OCI-LY7 (cell line): ENCODE results near the gene ELN. TPM values are rescaled to one million over a fixed set of nuclear protein-coding genes. Genes with fewer than 3 reads are reported as not detected.

Experiments
- BruUV-seq: library from RNA; stranded (reverse); fragments of 400-500 nt; replicated peaks from 2 replicates; lab custom pipeline; 2021; lab: Mats Ljungman, UMichigan
- CTCF ChIA-PET: fragments of 300-600 bp; sonication (Branson Sonifier 250); formaldehyde crosslinking; loops from one replicate; lab custom pipeline; 2022; ENCODE audit warnings: antibody characterized with exemption; ENCODE audit not compliant: unreplicated experiment; lab: Charles Lee
- POLR2A ChIA-PET: fragments of 300-600 bp; sonication (Branson Sonifier 250); formaldehyde crosslinking; loops from one replicate; lab custom pipeline; 2022; ENCODE audit warnings: antibody characterized with exemption; lab: Charles Lee
- DNase-seq: peaks from one replicate; pipeline ENCODE4 v3.0.0-alpha.2; 2015; ENCODE audit warnings: low spot score
- H2AFZ ChIP-seq: fragments of 200-600 bp; sonication (generic), shearing (Covaris generic); 2 replicates; pipeline ENCODE4 v1.6.1; 2014; ENCODE audit warnings: mild to moderate bottlenecking, antibody characterized with exemption, low read length, moderate library complexity
- H3K27ac ChIP-seq: fragments of 200-600 bp; sonication (generic); 2 replicates; pipeline ENCODE4 v1.5.1; 2014; ENCODE audit warnings: mixed run types, low read depth, mild to moderate bottlenecking, moderate library complexity, low read length, inconsistent platforms; ENCODE audit not compliant: poor library complexity, severe bottlenecking
- H3K36me3 ChIP-seq: fragments of 200-600 bp; sonication (generic); 2 replicates; pipeline ENCODE4 v1.6.1; 2014; ENCODE audit warnings: mild to moderate bottlenecking, antibody characterized with exemption, low read length, moderate library complexity, mixed read lengths; ENCODE audit not compliant: insufficient read depth
- H3K4me1 ChIP-seq: fragments of 200-600 bp; sonication (generic); 2 replicates; pipeline ENCODE4 v1.5.1; 2014; ENCODE audit warnings: mild to moderate bottlenecking, low read length; ENCODE audit not compliant: insufficient read depth, poor library complexity, severe bottlenecking
- H3K4me2 ChIP-seq: fragments of 200-600 bp; sonication (generic); 2 replicates; pipeline ENCODE4 v1.6.1; 2014; ENCODE audit warnings: mild to moderate bottlenecking, low read length
- H3K4me3 ChIP-seq: fragments of 200-600 bp; sonication (generic); 2 replicates; pipeline ENCODE4 v1.5.1; 2014; ENCODE audit warnings: mild to moderate bottlenecking, low read depth, low read length; ENCODE audit not compliant: poor library complexity, severe bottlenecking
- H3K79me2 ChIP-seq: fragments of 200-600 bp; sonication (generic); 2 replicates; pipeline ENCODE4 v1.6.1; 2016; ENCODE audit warnings: low read depth, mild to moderate bottlenecking, low read length, moderate library complexity, mixed read lengths; ENCODE audit not compliant: insufficient read depth
- H3K9me2 ChIP-seq: fragments of 200-600 bp; sonication (generic); 2 replicates; pipeline ENCODE4 v1.6.1; 2016; ENCODE audit warnings: mild to moderate bottlenecking, low read length, mixed read lengths; ENCODE audit not compliant: insufficient read depth
- H3K9me3 ChIP-seq: fragments of 200-600 bp; sonication (generic); 2 replicates; pipeline ENCODE4 v1.6.1; 2014; ENCODE audit warnings: mild to moderate bottlenecking, mixed run types, low read length, mixed read lengths
- H4K20me1 ChIP-seq: fragments of 200-600 bp; sonication (generic); 2 replicates; pipeline ENCODE4 v1.6.1; 2014; ENCODE audit warnings: mild to moderate bottlenecking, antibody characterized with exemption, low read length, moderate library complexity, mixed read lengths; ENCODE audit not compliant: insufficient read depth
- CTCF ChIP-seq: fragments of 200-600 bp; sonication (generic); conservative IDR thresholded peaks from 2 replicates; pipeline ENCODE4 v1.5.1; 2014; ENCODE audit warnings: mild to moderate bottlenecking, antibody characterized with exemption, low read length, moderate library complexity, mixed read lengths
- EZH2phosphoT487 ChIP-seq: fragments of 200-600 bp; sonication (generic); IDR thresholded peaks from 2 replicates; pipeline ENCODE4 v1.6.1; 2018; ENCODE audit warnings: low read depth, borderline replicate concordance, mild to moderate bottlenecking, mixed run types, antibody characterized with exemption, low read length, moderate library complexity, mixed read lengths
- intact Hi-C: fragments of 100-400 bp; cut with micrococcal nuclease; formaldehyde crosslinking; loops from one replicate; pipeline ENCODE4 v1.10.0; 2022; ENCODE audit not compliant: unreplicated experiment
- total RNA-seq, 2 experiments: library from RNA; depleted of rRNA in 1 of 2; stranded (reverse); fragments of >200 nt in 1 of 2; shearing (Covaris generic) in 1 of 2; gene quantifications; 2 replicates each; pipeline ENCODE4 v1.2.3, GENCODE V29; 2014 to 2022

The ELN gene
- total RNA-seq, 2 experiments from 2014 or later, result not detected

- Histone ChIP-seq H2AFZ (no peak overlapping the region), H3K79me2 (no peaks in the 10 kb centered on the region), H3K36me3 (no peaks in the 10 kb centered on the region), H4K20me1 (no peaks in the 10 kb centered on the region), H3K9me2 (no peaks in the 10 kb centered on the region), H3K4me1 (no peaks in the 10 kb centered on the region), H3K4me3 (no peak overlapping the region), H3K4me2 (no peak overlapping the region), H3K9me3 (0 out of 2 replicates have a peak, but pooled peaks cover 6% of the 10 kb centered on the region), H3K27ac (no peak overlapping the region)
- no peak for TF ChIP-seq EZH2phosphoT487
- TF ChIP-seq CTCF, result no peak
- POLR2A ChIA-PET, result no interaction called here
- intact Hi-C loops, result no loop called here
- CTCF ChIA-PET, result no interaction called here
- no TSS peak for BruUV-seq
- DNase-seq, result no peak
Observed at GRCh38 chr7:73994761-73995160, 33.2 kb upstream of the ELN start.

GRCh38 chr7:73995330-73995729 lies 32.6 kb upstream of the ELN start:
- Histone ChIP-seq H3K9me2 (no peaks in the 10 kb centered on the region), H3K36me3 (no peaks in the 10 kb centered on the region), H3K79me2 (no peaks in the 10 kb centered on the region), H2AFZ (no peak overlapping the region), H4K20me1 (no peaks in the 10 kb centered on the region), H3K4me2 (no peak overlapping the region), H3K9me3 (0 out of 2 replicates have a peak, but pooled peaks cover 6% of the 10 kb centered on the region), H3K27ac (no peak overlapping the region), H3K4me3 (no peak overlapping the region), H3K4me1 (no peaks in the 10 kb centered on the region)
- CTCF ChIA-PET, result no interaction called here
- BruUV-seq, result no TSS peak
- DNase-seq, result no peak
- TF ChIP-seq CTCF (no peak), EZH2phosphoT487 (no peak)
- POLR2A ChIA-PET, result no interaction called here
- intact Hi-C loops, result no loop called here

- POLR2A ChIA-PET, result no interaction called here
- no TSS peak for BruUV-seq
Observed at GRCh38 chr7:73995821-73996511, 32.0 kb upstream of the ELN start.

More at GRCh38 chr7:73995821-73996511, 32.0 kb upstream of the ELN start:
- no peak for TF ChIP-seq CTCF
- TF ChIP-seq EZH2phosphoT487, result no peak
- intact Hi-C loops, result no loop called here
- CTCF ChIA-PET, result no interaction called here
- no peaks in the 10 kb centered on the region for H3K36me3 ChIP-seq
- H3K9me2 ChIP-seq, result no peaks in the 10 kb centered on the region
- H3K79me2 ChIP-seq, result no peaks in the 10 kb centered on the region
- H4K20me1 ChIP-seq, result no peaks in the 10 kb centered on the region
- no peak overlapping the region for H3K27ac ChIP-seq
- H3K4me2 ChIP-seq, result no peak overlapping the region
- no peaks in the 10 kb centered on the region for H3K4me1 ChIP-seq
- H3K9me3 ChIP-seq, result 0 out of 2 replicates have a peak, but pooled peaks cover 6% of the 10 kb centered on the region
- no peak overlapping the region for H3K4me3 ChIP-seq
- DNase-seq, result no peak
- no peak overlapping the region for H2AFZ ChIP-seq
